SK-N-MC (cell line): ENCODE results near the gene NAGPA.
"Not testable (repeated sequence)": the region's sequence is repeated elsewhere in the genome, so short reads cannot be mapped to it uniquely, and the experiment has no call there.

ENCODE experiments used
- EZH2 ChIP-seq: fragments of 200-600 bp; sonication (generic); IDR thresholded peaks from one replicate; pipeline ENCODE4 v1.6.1; 2017; ENCODE audit warnings: antibody characterized with exemption
- POLR2AphosphoS5 ChIP-seq: IDR thresholded peaks from 2 replicates; pipeline ENCODE4 v1.6.1; 2012; ENCODE audit warnings: mild to moderate bottlenecking, low read depth, low read length, borderline replicate concordance

DNA sequence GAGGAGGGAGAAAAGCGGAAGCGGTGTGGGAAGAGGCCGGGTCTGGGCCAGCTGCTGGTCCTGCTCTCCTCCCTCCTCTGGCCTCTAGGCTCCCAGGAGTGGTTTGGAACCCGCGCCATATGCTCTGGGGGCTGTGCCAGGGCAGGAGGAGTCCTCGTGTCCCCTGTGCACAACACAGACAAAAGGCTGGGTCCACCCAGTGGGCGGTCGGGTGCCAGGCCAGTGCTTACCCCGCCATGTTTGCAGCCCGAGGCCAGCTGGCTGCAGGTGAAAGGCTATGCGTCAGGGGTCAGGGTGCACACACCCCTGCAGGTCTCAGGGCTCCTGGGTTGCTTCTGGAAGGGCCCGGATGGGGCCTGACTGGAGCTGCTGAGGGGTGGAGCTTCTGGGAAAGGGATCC lies 46.7 kb upstream of the NAGPA start:
- not testable (repeated sequence) for TF ChIP-seq EZH2, POLR2AphosphoS5
